OCI-LY7 (cell line): ENCODE measurements around the gene RGCC. TPM values are rescaled to one million over a fixed set of nuclear protein-coding genes. Genes with fewer than 3 reads are reported as not detected.

Source experiments
- BruUV-seq: library from RNA; stranded (reverse); fragments of 400-500 nt; replicated peaks from 2 replicates; lab custom pipeline; 2021; lab: Mats Ljungman, UMichigan
- CTCF ChIA-PET: fragments of 300-600 bp; sonication (Branson Sonifier 250); formaldehyde crosslinking; loops from one replicate; lab custom pipeline; 2022; ENCODE audit warnings: antibody characterized with exemption; ENCODE audit not compliant: unreplicated experiment; lab: Charles Lee
- POLR2A ChIA-PET: fragments of 300-600 bp; sonication (Branson Sonifier 250); formaldehyde crosslinking; loops from one replicate; lab custom pipeline; 2022; ENCODE audit warnings: antibody characterized with exemption; lab: Charles Lee
- DNase-seq: peaks from one replicate; pipeline ENCODE4 v3.0.0-alpha.2; 2015; ENCODE audit warnings: low spot score
- H2AFZ ChIP-seq: fragments of 200-600 bp; sonication (generic), shearing (Covaris generic); 2 replicates; pipeline ENCODE4 v1.6.1; 2014; ENCODE audit warnings: mild to moderate bottlenecking, antibody characterized with exemption, low read length, moderate library complexity
- H3K27ac ChIP-seq: fragments of 200-600 bp; sonication (generic); 2 replicates; pipeline ENCODE4 v1.5.1; 2014; ENCODE audit warnings: mixed run types, low read depth, mild to moderate bottlenecking, moderate library complexity, low read length, inconsistent platforms; ENCODE audit not compliant: poor library complexity, severe bottlenecking
- H3K36me3 ChIP-seq: fragments of 200-600 bp; sonication (generic); 2 replicates; pipeline ENCODE4 v1.6.1; 2014; ENCODE audit warnings: mild to moderate bottlenecking, antibody characterized with exemption, low read length, moderate library complexity, mixed read lengths; ENCODE audit not compliant: insufficient read depth
- H3K4me1 ChIP-seq: fragments of 200-600 bp; sonication (generic); 2 replicates; pipeline ENCODE4 v1.5.1; 2014; ENCODE audit warnings: mild to moderate bottlenecking, low read length; ENCODE audit not compliant: insufficient read depth, poor library complexity, severe bottlenecking
- H3K4me2 ChIP-seq: fragments of 200-600 bp; sonication (generic); 2 replicates; pipeline ENCODE4 v1.6.1; 2014; ENCODE audit warnings: mild to moderate bottlenecking, low read length
- H3K4me3 ChIP-seq: fragments of 200-600 bp; sonication (generic); 2 replicates; pipeline ENCODE4 v1.5.1; 2014; ENCODE audit warnings: mild to moderate bottlenecking, low read depth, low read length; ENCODE audit not compliant: poor library complexity, severe bottlenecking
- H3K79me2 ChIP-seq: fragments of 200-600 bp; sonication (generic); 2 replicates; pipeline ENCODE4 v1.6.1; 2016; ENCODE audit warnings: low read depth, mild to moderate bottlenecking, low read length, moderate library complexity, mixed read lengths; ENCODE audit not compliant: insufficient read depth
- H3K9me2 ChIP-seq: fragments of 200-600 bp; sonication (generic); 2 replicates; pipeline ENCODE4 v1.6.1; 2016; ENCODE audit warnings: mild to moderate bottlenecking, low read length, mixed read lengths; ENCODE audit not compliant: insufficient read depth
- H3K9me3 ChIP-seq: fragments of 200-600 bp; sonication (generic); 2 replicates; pipeline ENCODE4 v1.6.1; 2014; ENCODE audit warnings: mild to moderate bottlenecking, mixed run types, low read length, mixed read lengths
- H4K20me1 ChIP-seq: fragments of 200-600 bp; sonication (generic); 2 replicates; pipeline ENCODE4 v1.6.1; 2014; ENCODE audit warnings: mild to moderate bottlenecking, antibody characterized with exemption, low read length, moderate library complexity, mixed read lengths; ENCODE audit not compliant: insufficient read depth
- EZH2phosphoT487 ChIP-seq: fragments of 200-600 bp; sonication (generic); IDR thresholded peaks from 2 replicates; pipeline ENCODE4 v1.6.1; 2018; ENCODE audit warnings: low read depth, borderline replicate concordance, mild to moderate bottlenecking, mixed run types, antibody characterized with exemption, low read length, moderate library complexity, mixed read lengths
- intact Hi-C: fragments of 100-400 bp; cut with micrococcal nuclease; formaldehyde crosslinking; loops from one replicate; pipeline ENCODE4 v1.10.0; 2022; ENCODE audit not compliant: unreplicated experiment
- total RNA-seq, 2 experiments: library from RNA; depleted of rRNA in 1 of 2; stranded (reverse); fragments of >200 nt in 1 of 2; shearing (Covaris generic) in 1 of 2; gene quantifications; 2 replicates each; pipeline ENCODE4 v1.2.3, GENCODE V29; 2014 to 2022
- TF ChIP-seq, protein P1 (sequence below): fragments of 200-600 bp; sonication (generic); conservative IDR thresholded peaks from 2 replicates; pipeline ENCODE4 v1.5.1; 2014; ENCODE audit warnings: mild to moderate bottlenecking, antibody characterized with exemption, low read length, moderate library complexity, mixed read lengths

RGCC gene
- total RNA-seq, 2 experiments from 2014 or later = 101 to 274 TPM

DNA sequence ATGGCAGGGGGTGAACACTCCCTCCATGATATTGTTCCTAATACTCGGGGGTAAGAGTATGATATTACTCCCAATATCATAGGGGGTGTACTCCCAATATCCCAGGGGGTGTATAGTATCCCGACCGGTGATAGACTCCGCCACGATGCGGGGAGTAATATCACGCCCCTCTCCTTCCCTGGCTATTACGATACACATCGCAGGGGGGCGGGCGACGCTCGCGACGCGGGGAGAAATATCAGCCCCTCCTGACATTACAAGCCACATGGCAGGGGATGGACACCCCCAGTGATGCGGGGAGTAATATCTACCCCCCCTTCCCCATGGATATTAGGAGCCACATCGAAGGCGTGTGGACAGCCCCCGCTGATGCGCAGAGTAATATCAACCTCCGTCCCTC lies 3.2 kb upstream of the RGCC start:
- H3K9me3 ChIP-seq = no peaks in the 10 kb centered on the region
- BruUV-seq = no TSS peak
- peaks cover 8% of the 10 kb centered on the region for H3K4me1 ChIP-seq
- no peak for DNase-seq
- peaks cover 16% of the 10 kb centered on the region for H3K36me3 ChIP-seq
- no peaks in the 10 kb centered on the region for H3K9me2 ChIP-seq
- no peak overlapping the region for H3K4me2 ChIP-seq
- ChIA-PET CTCF (no interaction called here), POLR2A (no interaction called here)
- H3K4me3 ChIP-seq = no peak overlapping the region
- TF ChIP-seq EZH2phosphoT487 = no peak
- TF ChIP-seq, protein P1, sequence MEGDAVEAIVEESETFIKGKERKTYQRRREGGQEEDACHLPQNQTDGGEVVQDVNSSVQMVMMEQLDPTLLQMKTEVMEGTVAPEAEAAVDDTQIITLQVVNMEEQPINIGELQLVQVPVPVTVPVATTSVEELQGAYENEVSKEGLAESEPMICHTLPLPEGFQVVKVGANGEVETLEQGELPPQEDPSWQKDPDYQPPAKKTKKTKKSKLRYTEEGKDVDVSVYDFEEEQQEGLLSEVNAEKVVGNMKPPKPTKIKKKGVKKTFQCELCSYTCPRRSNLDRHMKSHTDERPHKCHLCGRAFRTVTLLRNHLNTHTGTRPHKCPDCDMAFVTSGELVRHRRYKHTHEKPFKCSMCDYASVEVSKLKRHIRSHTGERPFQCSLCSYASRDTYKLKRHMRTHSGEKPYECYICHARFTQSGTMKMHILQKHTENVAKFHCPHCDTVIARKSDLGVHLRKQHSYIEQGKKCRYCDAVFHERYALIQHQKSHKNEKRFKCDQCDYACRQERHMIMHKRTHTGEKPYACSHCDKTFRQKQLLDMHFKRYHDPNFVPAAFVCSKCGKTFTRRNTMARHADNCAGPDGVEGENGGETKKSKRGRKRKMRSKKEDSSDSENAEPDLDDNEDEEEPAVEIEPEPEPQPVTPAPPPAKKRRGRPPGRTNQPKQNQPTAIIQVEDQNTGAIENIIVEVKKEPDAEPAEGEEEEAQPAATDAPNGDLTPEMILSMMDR = no peak
- H3K79me2 ChIP-seq = peaks cover 18% of the 10 kb centered on the region
- H4K20me1 ChIP-seq = peaks cover 2% of the 10 kb centered on the region; the same call in 1 of the 2 replicates
- H2AFZ ChIP-seq = no peak overlapping the region
- intact Hi-C loops = no loop called here
- H3K27ac ChIP-seq = no peak overlapping the region

DNA sequence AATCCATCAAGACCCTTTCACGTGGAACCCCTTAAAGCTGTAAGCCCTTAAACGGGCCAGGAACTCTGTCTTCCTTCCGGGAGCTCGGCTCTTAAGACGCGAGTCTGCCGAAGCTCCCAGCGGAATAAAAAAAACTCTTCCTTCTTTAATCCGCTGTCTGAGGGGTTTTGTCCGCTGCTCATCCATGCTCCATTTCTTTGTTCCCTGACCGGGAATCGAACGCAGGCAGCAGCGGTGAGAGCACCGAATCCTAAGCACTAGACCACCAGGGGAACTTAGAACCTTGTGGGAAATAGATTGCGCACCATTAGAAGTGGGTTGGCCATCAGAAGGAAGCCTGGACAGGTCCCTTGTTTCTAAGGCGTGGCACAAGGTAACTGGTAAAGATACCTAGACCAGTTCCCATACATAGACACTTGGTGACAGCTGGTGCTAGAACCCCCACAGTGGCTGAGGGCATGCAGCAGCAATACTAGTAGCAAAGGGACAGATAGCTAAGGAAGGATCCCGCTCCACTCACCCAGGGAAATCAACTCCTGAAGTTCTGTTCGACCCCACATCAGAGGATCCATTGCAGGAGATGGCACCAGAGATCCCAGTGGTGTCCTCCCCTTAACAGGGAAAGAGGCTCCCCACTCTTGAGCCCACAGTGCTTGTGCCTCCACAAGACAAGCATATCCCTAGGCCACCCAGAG lies 1.5 kb upstream of the RGCC start:
- POLR2A ChIA-PET = interaction anchor here (0.6 to 5.1 kb wide), 4 partner anchors 37 to 281 kb away, joined by 3 to 82 read pairs (median 5); no protein-coding TSS in a partner anchor
- Histone ChIP-seq H3K4me3 (no peak overlapping the region), H3K4me2 (no peak overlapping the region), H4K20me1 (peaks cover 5% of the 10 kb centered on the region; the same call in 1 of the 2 replicates), H3K36me3 (peaks cover 33% of the 10 kb centered on the region), H2AFZ (no peak overlapping the region), H3K27ac (no peak overlapping the region), H3K79me2 (peaks cover 35% of the 10 kb centered on the region), H3K9me3 (no peaks in the 10 kb centered on the region), H3K9me2 (no peaks in the 10 kb centered on the region), H3K4me1 (peaks cover 16% of the 10 kb centered on the region)
- BruUV-seq = no TSS peak
- intact Hi-C loops = no loop called here
- no peak for TF ChIP-seq EZH2phosphoT487
- TF ChIP-seq, protein P1 = no peak
- CTCF ChIA-PET = no interaction called here
- DNase-seq = no peak
